Stimulated activated CD8-positive, alpha-beta memory T cell treated with anti-CD3 and anti-CD28 coated beads, Interleukin-12 subunit alpha, Interleukin-12 subunit beta, amount 100 ng/mL, for 24 hours (primary cell): ENCODE data around the gene HNRNPCL2.
"Not testable (repeated sequence)": the region's sequence is repeated elsewhere in the genome, so short reads cannot be mapped to it uniquely, and the experiment has no call there.

Experiments
- DNase-seq: peaks from one replicate; pipeline ENCODE4 v3.0.0-alpha.2; 2020; ENCODE audit errors: extremely low read depth

HNRNPCL2 gene

DNA sequence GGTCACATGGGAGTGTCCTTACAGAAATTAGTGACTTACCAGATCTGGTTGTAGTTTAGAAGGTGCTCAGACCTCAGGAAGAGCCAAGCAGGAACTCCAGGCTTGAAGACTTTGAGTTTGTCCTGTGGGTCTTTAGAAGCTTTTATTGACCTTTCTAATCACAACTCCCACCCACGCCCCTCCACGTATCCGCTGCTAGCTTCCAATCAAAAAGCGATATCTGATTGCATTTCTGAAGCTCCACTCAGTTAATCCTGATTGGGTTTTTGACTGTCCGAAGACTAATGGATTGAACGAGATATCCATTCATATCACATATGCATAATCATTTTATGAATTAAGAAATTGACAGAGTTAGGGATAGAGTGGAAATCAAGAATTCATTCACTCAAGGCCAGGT is at the start of gene HNRNPCL2:
Gene HNRNPCL2, minus strand, starts transcription at position 101 of the 400 bp plus-strand sequence. CDS start 454 bp downstream, outside the sequence.
- not testable (repeated sequence) for DNase-seq

DNA sequence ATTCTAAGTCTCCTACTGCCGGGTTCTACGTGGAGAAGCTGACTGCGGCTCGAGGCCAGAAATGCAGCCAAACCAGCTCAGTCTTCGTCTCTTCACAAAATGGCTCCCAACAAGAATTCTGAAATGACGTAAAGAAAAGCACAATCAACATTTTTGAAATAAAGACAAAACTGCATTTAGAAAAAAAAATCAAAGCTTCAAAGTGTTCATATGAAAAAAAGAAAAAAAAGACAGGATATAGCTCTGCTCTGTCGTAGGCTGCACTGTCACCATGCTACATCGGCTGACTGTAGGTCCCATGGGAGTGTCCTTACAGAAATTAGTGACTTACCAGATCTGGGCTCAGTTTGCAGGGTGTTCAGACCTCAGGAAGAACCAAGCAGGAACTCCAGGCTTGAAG is 48.9 kb upstream of the HNRNPCL2 start, which contains the start of gene HNRNPCL4:
Gene HNRNPCL4, minus strand, starts transcription at position 101 of the 400 bp plus-strand sequence. CDS start 164 bp downstream, outside the sequence.
- not testable (repeated sequence) for DNase-seq

DNA sequence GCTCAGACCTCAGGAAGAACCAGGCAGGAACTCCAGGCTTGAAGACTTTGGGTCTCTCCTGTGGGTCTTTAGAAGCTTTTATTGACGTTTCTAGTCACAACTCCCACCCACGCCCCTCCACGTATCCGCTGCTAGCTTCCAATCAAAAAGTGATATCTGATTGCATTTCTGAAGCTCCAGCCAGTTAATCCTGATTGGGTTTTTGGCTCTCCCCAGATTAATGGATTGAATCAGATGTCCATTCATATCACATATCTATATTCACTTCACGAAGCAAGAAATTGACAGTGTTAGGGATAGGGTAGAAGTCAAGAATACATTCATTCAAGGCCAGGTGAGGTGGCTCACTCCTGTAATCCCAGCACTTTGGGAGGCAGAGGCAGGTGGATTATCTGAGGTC is 39.3 kb upstream of the HNRNPCL2 start, which contains the start of gene PRAMEF26:
Gene PRAMEF26, minus strand, starts transcription at position 101 of the 400 bp plus-strand sequence. CDS start 2,914 bp downstream, outside the sequence.
- not testable (repeated sequence) for DNase-seq

DNA sequence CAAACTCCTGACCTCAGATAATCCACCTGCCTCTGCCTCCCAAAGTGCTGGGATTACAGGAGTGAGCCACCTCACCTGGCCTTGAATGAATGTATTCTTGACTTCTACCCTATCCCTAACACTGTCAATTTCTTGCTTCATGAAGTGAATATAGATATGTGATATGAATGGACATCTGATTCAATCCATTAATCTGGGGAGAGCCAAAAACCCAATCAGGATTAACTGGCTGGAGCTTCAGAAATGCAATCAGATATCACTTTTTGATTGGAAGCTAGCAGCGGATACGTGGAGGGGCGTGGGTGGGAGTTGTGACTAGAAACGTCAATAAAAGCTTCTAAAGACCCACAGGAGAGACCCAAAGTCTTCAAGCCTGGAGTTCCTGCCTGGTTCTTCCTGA is 46.2 kb downstream of the HNRNPCL2 start, which contains the start of gene PRAMEF25:
Gene PRAMEF25, plus strand, starts transcription at position 301 of the 400 bp plus-strand sequence. CDS start 2,920 bp downstream, outside the sequence.
- not testable (repeated sequence) for DNase-seq
